K562 (cell line): ENCODE measurements around the gene DIAPH1. TPM values are rescaled to one million over a fixed set of nuclear protein-coding genes. Genes with fewer than 3 reads are reported as not detected.

Experiments used
- ARID2 ChIP-seq: fragments of 450-650 bp; IDR thresholded peaks from 2 replicates; pipeline ENCODE4 v1.6.1; 2017; ENCODE audit warnings: antibody characterized with exemption, mild to moderate bottlenecking
- BMI1 ChIP-seq: fragments of 150-350 bp; IDR thresholded peaks from 2 replicates; pipeline ENCODE4 v1.6.1; 2014; ENCODE audit warnings: low read length
- C11orf30 ChIP-seq: fragments of 450-650 bp; IDR thresholded peaks from 2 replicates; pipeline ENCODE4 v1.6.1; 2016; ENCODE audit warnings: low read depth, mild to moderate bottlenecking
- CEBPG ChIP-seq, 3 experiments: fragments of 200-800 bp in 1 of 3; sonication (Bioruptor generic) in 1 of 3; sonication (generic) in 1 of 3; formaldehyde crosslinking in 1 of 3; IDR thresholded peaks in 2 of 3; conservative IDR thresholded peaks in 1 of 3; 2 replicates each; pipeline versions ENCODE4 v1.6.1 to v1.8.0; 2016 to 2022; ENCODE audit warnings: missing compliant biosample characterization in 2 of 3, missing genetic modification characterization in 2 of 3, mild to moderate bottlenecking in 1 of 3, missing genetic modification reagents in 1 of 3
- HDAC2 ChIP-seq: fragments of 450-650 bp; IDR thresholded peaks from 2 replicates; pipeline ENCODE4 v1.6.1; 2016; ENCODE audit warnings: mild to moderate bottlenecking
- HMGN3 ChIP-seq: IDR thresholded peaks from 2 replicates; pipeline ENCODE4 v1.6.1; 2011; ENCODE audit warnings: borderline replicate concordance, low read depth, mild to moderate bottlenecking, mixed read lengths, low read length; ENCODE audit not compliant: insufficient read length; ENCODE audit errors: extremely low read depth
- NCOA2 ChIP-seq, 2 experiments: fragments of 450-650 bp; IDR thresholded peaks; 2 replicates each; pipeline ENCODE4 v1.6.1; 2018; ENCODE audit warnings: mild to moderate bottlenecking in 2 of 2, moderate library complexity in 1 of 2; ENCODE audit not compliant: partially characterized antibody in 2 of 2
- POLR2AphosphoS2 ChIP-seq: IDR thresholded peaks from 2 replicates; pipeline ENCODE4 v1.6.1; 2012; ENCODE audit warnings: low read length, improper control_type of control experiment
- RBM22 ChIP-seq: fragments of 200-400 bp; formaldehyde crosslinking; IDR thresholded peaks from 2 replicates; pipeline ENCODE4 v1.6.1; 2018; ENCODE audit warnings: low read length, low read depth; ENCODE audit not compliant: poor library complexity, severe bottlenecking
- XRCC4 ChIP-seq: IDR thresholded peaks from one replicate; pipeline ENCODE4 v1.6.1; 2011; ENCODE audit not compliant: insufficient read depth, insufficient read length; ENCODE audit errors: extremely low read depth
- ZC3H4 ChIP-seq: sonication (generic); formaldehyde crosslinking; IDR thresholded peaks from 2 replicates; pipeline ENCODE4 v1.9.0; 2021; ENCODE audit warnings: missing genetic modification reagents, borderline replicate concordance
- ZNF174 ChIP-seq: fragments of 250-450 bp; sonication (Bioruptor Pico); IDR thresholded peaks from 2 replicates; pipeline ENCODE4 v1.4.0; 2020; ENCODE audit warnings: mild to moderate bottlenecking
- polyA plus RNA-seq, 8 experiments: library from polyadenylated mRNA; depleted of rRNA in 4 of 8; stranded (reverse) in 5 of 8; unstranded in 3 of 8; fragments of >200 nt; fragmentation: Nextera tagmentation in 2 of 8; fragmentation: Illumina TruSeq in 1 of 8; extraction: Ambion mirVana in 2 of 8; extraction: Trizol in 1 of 8; gene quantifications; 2 replicates each; pipeline versions ENCODE4 v1.2.1 to v1.2.3, GENCODE V29; 2011 to 2014; ENCODE audit warnings: inconsistent platforms in 1 of 8, missing spikeins in 1 of 8
- total RNA-seq, 7 experiments: library from RNA; depleted of rRNA in 6 of 7; stranded (reverse); fragments of >200 nt in 6 of 7; fragmentation: Illumina TruSeq in 2 of 7; extraction: Trizol in 2 of 7; gene quantifications; 2 replicates each; pipeline versions ENCODE4 v1.2.1 to v1.2.3, GENCODE V29; 2011 to 2021; ENCODE audit warnings: low replicate concordance in 1 of 7
- TF ChIP-seq, protein P1 (sequence below): fragments of 250-450 bp; sonication (Bioruptor Pico); IDR thresholded peaks from 2 replicates; pipeline ENCODE4 v1.5.0; 2022; ENCODE audit warnings: mild to moderate bottlenecking
- TF ChIP-seq, protein P2 (sequence below): sonication (generic); formaldehyde crosslinking; IDR thresholded peaks from 2 replicates; pipeline ENCODE4 v1.9.0; 2022; ENCODE audit warnings: mild to moderate bottlenecking, missing genetic modification reagents
- TF ChIP-seq, protein P3 (sequence below): sonication (generic); formaldehyde crosslinking; IDR thresholded peaks from 2 replicates; pipeline ENCODE4 v1.8.1; 2023; ENCODE audit warnings: mild to moderate bottlenecking, missing genetic modification reagents
- TF ChIP-seq, protein P4 (sequence below): fragments of 450-650 bp; IDR thresholded peaks from 2 replicates; pipeline ENCODE4 v1.6.1; 2016; ENCODE audit warnings: borderline replicate concordance

Gene DIAPH1
- total and polyA plus RNA-seq, 9 of the 15 experiments (the other 6 are each of a cell fraction or from before 2014, with no cell fraction given): 60.8 to 328 (median 97.8) TPM

GRCh38 chr5:141618804-141619554, at the start of gene DIAPH1 (continued):
- TF ChIP-seq, protein P1, sequence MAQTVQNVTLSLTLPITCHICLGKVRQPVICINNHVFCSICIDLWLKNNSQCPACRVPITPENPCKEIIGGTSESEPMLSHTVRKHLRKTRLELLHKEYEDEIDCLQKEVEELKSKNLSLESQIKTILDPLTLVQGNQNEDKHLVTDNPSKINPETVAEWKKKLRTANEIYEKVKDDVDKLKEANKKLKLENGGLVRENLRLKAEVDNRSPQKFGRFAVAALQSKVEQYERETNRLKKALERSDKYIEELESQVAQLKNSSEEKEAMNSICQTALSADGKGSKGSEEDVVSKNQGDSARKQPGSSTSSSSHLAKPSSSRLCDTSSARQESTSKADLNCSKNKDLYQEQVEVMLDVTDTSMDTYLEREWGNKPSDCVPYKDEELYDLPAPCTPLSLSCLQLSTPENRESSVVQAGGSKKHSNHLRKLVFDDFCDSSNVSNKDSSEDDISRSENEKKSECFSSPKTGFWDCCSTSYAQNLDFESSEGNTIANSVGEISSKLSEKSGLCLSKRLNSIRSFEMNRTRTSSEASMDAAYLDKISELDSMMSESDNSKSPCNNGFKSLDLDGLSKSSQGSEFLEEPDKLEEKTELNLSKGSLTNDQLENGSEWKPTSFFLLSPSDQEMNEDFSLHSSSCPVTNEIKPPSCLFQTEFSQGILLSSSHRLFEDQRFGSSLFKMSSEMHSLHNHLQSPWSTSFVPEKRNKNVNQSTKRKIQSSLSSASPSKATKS (CRISPR knock-in tag): no peak
- TF ChIP-seq ZNF174 (CRISPR knock-in tag) (no peak), POLR2AphosphoS2 (peak; percentile 74), XRCC4 (no peak), ZC3H4 (CRISPR knock-in tag) (no peak), CEBPG (CRISPR knock-in tag; IDR thresholded peaks at IDR 0.05) (no peak), CEBPG (tag; conservative IDR thresholded peaks at IDR 0.05 in 1 of 2, IDR thresholded peaks at IDR 0.05 in 1 of 2) (no peak), NCOA2 (IDR thresholded peaks at IDR 0.05; ENCODE audit: partially characterized antibody in 2 of 2) (no peak), ARID2 (peak; percentile 74; the same call in 1 of the 2 replicates), RBM22 (peak; percentile 81), HDAC2 (0 out of 2 replicates have a peak, but pooled peaks have one; percentile 55), BMI1 (no peak), HMGN3 (peak; percentile 84), C11orf30 (no peak)
- TF ChIP-seq, protein P2, sequence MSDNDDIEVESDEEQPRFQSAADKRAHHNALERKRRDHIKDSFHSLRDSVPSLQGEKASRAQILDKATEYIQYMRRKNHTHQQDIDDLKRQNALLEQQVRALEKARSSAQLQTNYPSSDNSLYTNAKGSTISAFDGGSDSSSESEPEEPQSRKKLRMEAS (CRISPR knock-in tag): peak; percentile 99
- TF ChIP-seq, protein P3, sequence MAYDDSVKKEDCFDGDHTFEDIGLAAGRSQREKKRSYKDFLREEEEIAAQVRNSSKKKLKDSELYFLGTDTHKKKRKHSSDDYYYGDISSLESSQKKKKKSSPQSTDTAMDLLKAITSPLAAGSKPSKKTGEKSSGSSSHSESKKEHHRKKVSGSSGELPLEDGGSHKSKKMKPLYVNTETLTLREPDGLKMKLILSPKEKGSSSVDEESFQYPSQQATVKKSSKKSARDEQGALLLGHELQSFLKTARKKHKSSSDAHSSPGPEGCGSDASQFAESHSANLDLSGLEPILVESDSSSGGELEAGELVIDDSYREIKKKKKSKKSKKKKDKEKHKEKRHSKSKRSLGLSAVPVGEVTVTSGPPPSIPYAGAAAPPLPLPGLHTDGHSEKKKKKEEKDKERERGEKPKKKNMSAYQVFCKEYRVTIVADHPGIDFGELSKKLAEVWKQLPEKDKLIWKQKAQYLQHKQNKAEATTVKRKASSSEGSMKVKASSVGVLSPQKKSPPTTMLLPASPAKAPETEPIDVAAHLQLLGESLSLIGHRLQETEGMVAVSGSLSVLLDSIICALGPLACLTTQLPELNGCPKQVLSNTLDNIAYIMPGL (CRISPR knock-in tag): peak; percentile 48; the same call in 1 of the 2 replicates
- TF ChIP-seq, protein P4, sequence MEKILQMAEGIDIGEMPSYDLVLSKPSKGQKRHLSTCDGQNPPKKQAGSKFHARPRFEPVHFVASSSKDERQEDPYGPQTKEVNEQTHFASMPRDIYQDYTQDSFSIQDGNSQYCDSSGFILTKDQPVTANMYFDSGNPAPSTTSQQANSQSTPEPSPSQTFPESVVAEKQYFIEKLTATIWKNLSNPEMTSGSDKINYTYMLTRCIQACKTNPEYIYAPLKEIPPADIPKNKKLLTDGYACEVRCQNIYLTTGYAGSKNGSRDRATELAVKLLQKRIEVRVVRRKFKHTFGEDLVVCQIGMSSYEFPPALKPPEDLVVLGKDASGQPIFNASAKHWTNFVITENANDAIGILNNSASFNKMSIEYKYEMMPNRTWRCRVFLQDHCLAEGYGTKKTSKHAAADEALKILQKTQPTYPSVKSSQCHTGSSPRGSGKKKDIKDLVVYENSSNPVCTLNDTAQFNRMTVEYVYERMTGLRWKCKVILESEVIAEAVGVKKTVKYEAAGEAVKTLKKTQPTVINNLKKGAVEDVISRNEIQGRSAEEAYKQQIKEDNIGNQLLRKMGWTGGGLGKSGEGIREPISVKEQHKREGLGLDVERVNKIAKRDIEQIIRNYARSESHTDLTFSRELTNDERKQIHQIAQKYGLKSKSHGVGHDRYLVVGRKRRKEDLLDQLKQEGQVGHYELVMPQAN: peak; percentile 85
